PC-9 (cell line): ENCODE results near the gene MACROD2.

ENCODE experiments used
- EZH2 ChIP-seq: fragments of 200-600 bp; sonication (generic); IDR thresholded peaks from 2 replicates; pipeline ENCODE4 v1.8.0; 2017; ENCODE audit warnings: antibody characterized with exemption, low read depth
- TF ChIP-seq, protein P1 (sequence below): fragments of 200-600 bp; sonication (generic); conservative IDR thresholded peaks from 2 replicates; pipeline ENCODE4 v1.6.1; 2017; ENCODE audit warnings: mixed run types, antibody characterized with exemption, mild to moderate bottlenecking, moderate library complexity

GRCh38 chr20:13947719-13948118 lies 47.6 kb upstream of the MACROD2 start:
- TF ChIP-seq, protein P1, sequence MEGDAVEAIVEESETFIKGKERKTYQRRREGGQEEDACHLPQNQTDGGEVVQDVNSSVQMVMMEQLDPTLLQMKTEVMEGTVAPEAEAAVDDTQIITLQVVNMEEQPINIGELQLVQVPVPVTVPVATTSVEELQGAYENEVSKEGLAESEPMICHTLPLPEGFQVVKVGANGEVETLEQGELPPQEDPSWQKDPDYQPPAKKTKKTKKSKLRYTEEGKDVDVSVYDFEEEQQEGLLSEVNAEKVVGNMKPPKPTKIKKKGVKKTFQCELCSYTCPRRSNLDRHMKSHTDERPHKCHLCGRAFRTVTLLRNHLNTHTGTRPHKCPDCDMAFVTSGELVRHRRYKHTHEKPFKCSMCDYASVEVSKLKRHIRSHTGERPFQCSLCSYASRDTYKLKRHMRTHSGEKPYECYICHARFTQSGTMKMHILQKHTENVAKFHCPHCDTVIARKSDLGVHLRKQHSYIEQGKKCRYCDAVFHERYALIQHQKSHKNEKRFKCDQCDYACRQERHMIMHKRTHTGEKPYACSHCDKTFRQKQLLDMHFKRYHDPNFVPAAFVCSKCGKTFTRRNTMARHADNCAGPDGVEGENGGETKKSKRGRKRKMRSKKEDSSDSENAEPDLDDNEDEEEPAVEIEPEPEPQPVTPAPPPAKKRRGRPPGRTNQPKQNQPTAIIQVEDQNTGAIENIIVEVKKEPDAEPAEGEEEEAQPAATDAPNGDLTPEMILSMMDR = no peak
- no peak for TF ChIP-seq EZH2
